Measurements from ENCODE around the gene SCAP.
"Not testable (repeated sequence)": the region's sequence is repeated elsewhere in the genome, so short reads cannot be mapped to it uniquely, and the experiment has no call there.

The SCAP gene

DNA sequence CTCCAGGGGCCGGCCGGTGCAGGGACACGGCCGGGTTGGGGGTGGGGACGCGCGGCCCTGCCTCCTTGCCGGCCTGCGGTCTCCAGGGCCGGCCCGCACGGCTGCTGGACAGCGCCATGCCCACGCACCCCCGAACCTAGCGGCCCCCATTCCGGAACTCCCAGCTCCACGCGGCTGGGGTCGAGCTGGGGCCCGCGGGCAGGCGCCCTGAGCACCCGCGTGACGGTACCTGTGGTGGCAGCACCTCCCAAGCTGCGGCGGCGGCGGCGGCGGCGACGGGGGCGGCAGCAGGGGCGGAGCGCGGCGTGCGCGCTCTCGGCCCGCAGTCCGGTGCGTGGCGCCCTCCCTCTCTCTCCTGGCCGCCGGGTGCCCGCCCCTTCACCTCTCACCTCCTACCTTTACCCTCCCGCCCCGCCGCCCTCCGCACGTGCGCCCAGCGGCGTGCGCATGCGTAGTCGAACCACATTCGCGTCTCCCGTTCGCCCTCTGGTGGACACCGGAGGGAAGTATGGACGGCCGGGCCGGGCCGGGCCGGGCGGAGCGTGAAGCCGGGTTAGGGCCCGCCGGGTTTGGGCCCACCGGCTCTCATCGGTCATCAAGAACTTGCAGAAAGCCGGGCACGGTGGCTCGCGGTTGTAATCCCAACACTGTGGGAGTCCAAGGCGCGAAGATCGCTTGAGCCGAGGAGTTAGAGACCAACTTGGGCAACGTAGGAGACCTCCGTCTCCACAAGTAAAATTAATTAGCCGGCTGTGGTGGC is at the start of gene SCAP:
Gene SCAP, minus strand, starts transcription at position 372 of the 760 bp plus-strand sequence. CDS start 32,948 bp downstream, outside the sequence.
- peak; percentile 46 to 94 (median 83) for DNase-seq

DNA sequence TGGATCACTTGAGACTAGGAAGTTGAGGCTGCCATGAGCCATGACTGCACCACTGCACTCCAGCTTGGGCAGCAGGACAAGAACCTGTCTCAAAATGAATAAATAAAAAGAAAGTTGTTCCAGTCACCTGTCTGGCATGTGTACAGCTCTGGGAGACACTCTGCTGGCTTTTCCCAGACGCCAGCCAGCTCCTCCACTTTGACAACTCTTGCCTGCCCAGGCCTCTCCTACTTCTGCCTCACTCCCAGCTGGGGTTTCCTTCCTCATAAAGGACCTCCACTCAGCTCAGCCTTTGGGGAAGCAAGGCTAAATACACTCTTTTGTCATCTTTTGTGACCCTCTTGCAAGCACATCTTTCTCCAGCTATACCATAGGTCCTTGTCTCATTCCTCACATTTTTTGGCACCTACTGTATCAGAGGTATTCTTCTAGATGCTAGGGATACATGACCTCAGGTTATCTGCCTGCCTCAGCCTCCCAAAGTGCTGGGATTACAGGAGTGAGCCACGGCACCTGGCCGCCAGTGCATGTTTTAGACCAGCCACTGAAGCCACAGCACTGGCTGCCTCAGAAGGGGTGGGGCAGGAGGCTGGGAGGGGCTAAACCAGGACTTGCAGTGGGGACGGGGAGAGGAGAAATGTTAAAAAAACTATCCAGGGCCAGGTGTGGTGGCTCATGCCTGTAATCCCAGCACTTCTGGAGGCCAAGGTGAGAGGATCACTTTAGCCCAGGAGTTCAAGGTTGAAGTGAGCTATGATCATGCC is 47.8 kb upstream of the SCAP start:
- DNase-seq, result no peak

DNA sequence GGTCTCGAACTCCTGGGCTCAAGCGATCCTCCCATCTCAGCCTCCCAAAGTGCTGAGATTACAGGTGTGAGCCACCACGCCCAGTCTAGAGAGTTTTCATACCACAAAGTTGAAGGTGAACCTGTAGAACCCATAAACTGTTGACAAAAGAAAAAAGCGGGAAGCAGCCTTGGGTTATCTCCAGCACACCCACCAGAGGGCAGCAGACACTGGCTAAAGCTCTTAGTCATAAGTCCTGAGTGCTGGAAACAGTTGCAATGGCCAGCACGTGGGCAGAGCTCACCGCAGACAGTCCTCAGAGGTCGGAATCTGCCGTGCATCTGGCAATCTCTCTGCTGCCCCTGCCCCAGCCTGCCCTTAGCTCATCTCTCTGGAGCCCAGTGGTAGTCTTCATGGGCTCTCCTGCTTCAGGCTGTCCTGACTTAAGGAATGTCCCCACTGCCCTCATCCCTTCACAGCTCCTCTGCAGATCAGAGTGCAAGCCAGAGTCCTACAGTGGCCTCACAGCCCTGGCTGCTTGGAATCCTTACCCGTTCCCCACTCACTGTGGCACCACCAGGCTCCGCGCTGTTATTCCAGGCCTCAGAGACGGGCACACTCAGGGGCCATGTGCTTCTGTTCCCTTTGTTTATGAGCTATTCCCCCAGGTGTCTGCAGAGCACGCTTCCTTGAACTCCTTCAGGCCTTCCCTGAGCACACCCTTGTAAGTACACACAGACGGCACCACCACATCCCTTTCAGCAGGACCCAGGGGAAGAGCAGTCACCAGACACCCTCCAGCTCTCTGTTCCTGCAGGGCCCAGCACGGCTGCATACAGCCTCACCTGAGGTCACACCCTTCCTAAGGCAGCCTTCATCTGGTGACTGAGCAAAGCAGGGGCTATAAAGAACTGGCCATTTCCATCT is 46.6 kb upstream of the SCAP start:
- DNase-seq, result peak in 55 of 56 donors; percentile 15 to 86 (median 65)

DNA sequence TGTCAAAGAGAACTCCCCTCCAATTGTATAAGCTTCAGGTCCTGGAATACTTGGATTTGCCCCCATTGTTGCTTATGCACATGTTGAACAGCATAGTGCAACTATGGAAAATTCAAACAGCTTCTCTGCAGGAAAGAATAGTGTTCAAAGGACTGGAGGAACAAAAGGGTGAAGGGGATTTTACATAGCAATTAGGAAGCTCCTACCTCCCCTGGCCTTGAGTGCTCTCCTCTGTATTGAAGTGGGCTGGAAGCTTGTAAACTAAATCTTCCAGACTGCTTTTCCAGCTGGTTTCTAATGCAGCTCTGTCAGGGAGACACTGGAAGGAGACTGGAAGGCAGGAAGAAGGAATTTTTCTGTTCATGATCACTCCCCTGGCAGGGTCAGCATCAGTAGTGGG is 45.0 kb upstream of the SCAP start:
- DNase-seq, result no peak

DNA sequence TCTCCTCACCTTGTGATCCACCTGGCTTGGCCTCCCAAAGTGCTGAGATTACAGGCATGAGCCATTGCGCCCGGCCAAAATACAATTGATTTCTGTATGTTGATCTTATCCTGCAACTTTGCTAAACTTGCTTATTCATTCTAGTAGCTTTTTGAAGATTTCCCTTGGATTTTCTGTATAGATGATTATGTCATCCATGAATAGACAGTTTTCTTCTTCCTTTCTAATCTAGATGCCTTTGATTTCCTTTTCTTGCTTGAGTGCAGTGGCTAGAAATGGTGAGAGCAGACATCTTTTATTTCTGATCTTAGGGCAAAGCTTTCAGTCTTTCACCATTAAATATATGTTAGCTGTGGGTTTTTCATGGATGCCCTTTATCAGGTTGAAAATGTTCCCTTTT is 42.2 kb upstream of the SCAP start:
- DNase-seq, result no peak

DNA sequence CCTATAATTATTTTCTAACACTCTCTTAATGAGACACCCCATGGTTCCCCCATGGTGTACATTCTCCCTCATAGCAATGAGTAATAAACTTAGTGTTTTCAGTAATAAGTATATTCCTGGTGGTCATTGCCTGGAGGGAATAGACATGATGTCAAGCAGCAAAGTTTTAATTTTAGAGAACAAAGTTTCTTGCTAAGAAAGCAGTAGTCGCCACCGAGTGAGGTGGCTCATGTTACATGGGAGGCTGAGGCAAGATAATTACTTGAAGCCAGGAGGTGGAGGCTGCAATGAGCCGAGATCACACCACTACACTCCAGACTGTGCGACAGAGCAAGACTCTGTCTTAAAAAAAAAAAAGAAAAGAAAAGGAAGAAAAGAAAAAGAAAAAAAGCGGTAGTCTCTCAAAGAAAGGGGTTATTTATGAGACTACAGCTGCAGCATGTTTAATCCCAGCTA is 40.2 kb upstream of the SCAP start:
- no peak for DNase-seq

DNA sequence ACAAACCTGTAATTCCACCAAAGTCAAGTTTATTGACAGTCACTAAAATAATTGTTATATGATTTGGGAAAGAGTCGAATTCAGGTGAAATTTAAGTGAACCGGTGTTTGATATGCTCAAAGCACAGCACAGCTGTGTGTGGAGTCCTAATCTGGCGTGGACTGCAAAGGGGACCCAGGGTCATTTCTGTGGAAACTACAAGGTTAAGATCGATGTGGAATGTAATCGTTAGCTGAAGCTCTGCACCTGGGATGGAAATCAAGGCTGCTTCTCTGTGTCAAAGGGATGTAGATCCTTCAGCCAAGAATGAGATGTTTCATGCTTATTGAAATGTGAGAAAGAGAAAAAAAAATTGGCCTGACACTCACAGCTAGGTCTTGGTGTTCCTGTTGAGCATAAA is 39.4 kb upstream of the SCAP start:
- no peak for DNase-seq

DNA sequence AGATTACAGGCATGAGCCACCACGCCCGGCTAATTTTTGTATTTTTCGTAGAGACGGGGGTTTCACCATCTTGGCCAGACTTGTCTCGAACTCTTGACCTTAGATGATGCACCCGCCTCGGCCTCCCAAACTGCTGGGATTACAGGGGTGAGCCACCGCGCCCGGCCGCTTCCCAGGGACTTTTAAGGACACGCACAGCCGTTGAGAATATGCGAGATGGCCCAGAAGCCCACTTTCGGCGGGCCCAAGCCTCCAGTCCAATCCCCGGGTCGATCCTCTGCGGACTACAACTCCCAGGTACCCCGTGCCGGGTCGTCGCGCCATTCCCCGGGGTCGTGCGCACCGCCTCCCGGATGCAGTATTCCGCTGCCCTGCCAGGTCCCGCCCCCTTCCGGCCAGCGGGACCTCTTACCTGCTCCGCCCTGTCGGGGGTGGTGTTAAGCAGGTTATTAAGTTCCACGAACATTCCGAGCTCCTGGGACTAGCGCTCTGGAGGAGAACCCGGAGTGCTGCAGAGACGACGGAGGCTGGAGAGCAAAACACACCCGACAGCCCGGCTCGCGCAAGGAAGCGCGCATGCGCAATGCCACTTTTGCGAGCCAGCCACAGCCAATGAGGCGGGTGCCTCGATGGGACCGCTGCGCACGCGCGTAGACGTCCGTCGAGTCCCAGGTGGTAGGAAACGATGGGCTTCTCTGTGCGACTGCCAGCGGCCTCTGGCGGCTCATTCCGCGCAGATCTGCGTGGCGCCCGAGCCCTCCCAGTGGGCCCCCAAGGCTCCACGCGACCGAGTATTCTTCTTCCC is 37.6 kb upstream of the SCAP start, which contains the start of gene ELP6:
Gene ELP6, minus strand, starts transcription at position 588 of the 805 bp plus-strand sequence. Its CDS starts 122 bp downstream, at position 466.
- DNase-seq, result peak; percentile 81 to 100 (median 95)

DNA sequence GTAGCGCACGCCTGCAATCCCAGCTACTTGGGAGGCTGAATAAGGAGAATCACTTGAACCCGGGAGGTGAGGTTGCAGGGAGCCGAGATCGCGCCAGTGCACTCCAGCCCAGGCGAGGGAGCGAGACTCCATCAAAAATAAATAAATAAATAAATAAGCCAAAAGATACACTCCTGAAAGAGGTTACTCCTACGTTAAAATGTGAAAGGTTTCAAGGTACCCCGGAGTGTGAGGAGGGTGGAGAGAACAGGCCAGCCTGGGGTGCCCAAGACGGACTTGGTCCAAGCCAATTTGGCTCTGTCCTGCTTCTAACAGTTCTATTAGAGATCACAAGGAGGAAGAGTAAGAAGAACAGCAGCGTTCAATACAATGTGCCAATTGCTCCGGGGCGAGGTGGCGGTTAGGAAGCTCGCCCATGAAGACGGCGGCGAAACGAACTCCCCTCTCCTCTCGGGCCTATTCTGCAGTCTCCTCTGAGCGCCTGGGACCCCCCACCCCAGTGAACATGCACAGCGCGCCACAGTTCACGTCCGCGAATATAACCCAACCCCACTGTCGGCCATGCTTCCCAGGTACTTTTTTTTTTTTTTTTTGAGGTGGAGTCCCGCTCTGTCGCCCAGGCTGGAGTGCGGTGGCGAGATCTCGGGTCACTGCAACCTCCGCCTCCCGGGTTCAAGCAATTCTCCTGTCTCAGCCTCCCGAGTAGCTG is 36.8 kb upstream of the SCAP start:
- DNase-seq, result peak in 13 of 56 donors; percentile 4 to 42 (median 22)

DNA sequence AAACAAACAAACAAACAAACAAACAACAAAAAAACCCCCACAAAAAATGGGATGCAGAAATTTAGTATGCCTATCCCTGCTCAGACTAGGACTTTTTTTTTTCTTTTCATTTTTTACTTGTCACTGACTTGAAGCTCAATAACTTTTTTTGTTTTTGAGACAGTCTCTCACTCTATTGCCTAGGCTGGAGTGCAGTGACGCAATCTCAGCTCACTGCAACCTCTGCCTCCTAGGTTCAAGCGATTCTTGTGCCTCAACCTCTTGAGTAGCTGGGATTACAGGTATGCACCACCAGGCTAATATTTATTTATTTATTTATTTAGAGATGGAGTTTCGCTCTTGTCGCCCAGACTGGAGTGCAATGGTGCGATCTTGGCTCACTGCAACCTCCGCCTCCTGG is 29.5 kb upstream of the SCAP start:
- DNase-seq, result not testable (repeated sequence)

GRCh38 chr3:47504113-47504512 is 28.4 kb upstream of the SCAP start:
- no peak for DNase-seq

DNA sequence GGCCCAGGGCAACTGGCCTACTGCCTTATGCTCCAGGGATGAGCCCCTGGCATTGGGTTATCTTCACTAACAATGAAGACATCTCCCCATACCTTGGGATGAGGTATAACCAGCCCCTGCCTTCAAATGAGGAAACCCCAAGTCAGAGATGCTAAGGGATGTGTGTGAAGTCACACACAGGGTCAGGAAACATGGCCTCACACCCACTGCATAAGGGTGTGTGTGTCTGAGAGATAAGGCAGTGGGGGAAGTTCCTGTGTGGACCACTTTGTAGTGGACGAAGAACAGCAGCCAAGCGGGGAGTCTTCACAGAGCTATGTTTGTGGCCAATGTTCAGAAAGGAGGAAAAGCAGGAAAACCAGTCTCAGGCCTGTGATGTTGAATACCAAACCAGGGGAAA is 27.3 kb upstream of the SCAP start:
- no peak for DNase-seq

DNA sequence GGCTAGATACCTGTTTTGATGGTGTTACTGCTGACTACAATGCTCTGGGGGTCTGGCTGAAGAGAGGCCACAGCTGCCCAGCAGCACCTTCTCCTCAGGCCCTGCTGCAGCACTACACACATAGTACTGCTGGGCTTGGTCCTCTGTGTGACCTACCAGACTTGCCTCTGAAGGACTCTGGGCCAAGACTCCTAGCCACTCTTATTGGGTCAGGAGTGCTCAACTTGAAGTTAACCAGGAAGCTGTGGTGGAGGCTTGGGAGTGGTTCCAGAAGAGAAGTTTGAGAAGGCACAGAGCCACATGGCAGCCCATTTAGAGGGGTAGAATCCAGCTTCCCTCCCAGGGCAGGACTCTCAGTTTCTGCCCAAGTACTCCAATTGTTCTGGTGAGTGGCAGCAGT is 21.2 kb upstream of the SCAP start:
- peak in 2 of 56 donors; percentile 14 to 19 for DNase-seq

- no peak for DNase-seq
These were observed 20.1 kb upstream of the SCAP start for GRCh38 chr3:47495886-47496285.

DNA sequence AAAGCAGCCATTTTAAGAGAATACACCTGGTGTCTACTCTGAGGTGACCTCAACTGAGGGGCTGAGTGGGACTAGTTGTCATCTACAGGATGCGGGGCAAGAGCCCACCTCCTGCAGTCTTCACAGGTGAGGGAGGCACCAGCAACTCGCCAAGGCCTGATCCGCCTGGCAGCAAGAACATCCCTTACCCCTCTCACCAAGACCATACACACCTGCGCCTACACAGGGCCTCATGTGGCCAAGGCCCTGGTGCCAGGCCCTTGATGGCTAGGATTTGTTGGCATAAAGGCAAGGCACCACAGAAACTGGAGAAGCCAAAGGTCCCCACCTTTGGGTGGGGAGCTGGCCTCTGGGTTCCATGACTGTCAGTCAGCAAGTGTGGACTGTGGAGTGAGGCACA is 19.4 kb upstream of the SCAP start:
- no peak for DNase-seq

DNA sequence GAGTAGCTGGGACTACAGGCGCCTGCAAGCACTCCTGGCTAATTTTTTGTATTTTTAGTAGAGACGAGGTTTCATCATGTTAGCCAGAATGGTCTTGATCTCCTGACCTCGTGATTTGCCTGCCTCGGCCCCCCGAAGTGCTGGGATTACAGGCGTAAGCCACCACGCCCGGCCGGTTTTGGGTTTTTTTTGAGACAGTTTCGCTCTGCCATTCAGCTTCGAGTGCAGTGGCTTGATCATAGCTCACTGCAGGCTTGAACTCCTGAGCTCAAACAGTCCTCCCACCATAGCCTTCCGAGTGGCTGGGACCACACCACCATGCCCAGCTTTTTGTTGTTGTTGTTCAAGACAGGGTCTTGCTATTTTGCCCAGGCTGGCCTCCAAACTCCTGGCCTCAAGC is 16.0 kb upstream of the SCAP start:
- no peak for DNase-seq

- DNase-seq, result no peak
These were observed 15.4 kb upstream of the SCAP start for GRCh38 chr3:47491186-47491585.

- no peak for DNase-seq
These were observed 11.5 kb upstream of the SCAP start for GRCh38 chr3:47487265-47487664.

DNA sequence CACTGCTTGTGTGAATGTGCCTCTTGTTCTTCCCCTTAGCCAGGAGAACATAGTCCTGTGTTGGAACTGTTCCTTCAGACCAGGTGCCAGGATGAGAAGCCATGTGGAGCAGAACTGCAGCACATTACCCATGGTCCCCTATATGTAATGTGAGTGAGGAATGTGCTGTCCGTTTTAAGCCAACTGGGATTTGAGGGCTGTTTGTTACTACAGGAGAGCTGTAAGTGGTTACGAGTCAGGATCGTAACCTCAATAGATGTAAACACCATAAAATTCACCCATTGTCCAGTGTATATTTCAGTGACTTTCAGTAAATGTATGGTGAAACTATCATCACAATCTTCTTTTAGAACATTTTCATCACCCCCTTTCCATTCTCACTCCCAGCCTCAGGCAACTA is 10.1 kb upstream of the SCAP start:
- no peak for DNase-seq

GRCh38 chr3:47482366-47482765 is 6.6 kb upstream of the SCAP start:
- no peak for DNase-seq
